Keratinocyte (primary cell): Measurements from ENCODE around the gene ITGAD. TPM values are rescaled to one million over a fixed set of nuclear protein-coding genes. Genes with fewer than 3 reads are reported as not detected.

ENCODE experiments used
- DNase-seq: peaks from one replicate; pipeline ENCODE4 v3.0.0-alpha.2; 2011; ENCODE audit warnings: low read depth, missing footprints, low spot score
- FAIRE-seq: peaks from 2 replicates; lab custom pipeline; 2011; peaks lifted over from hg19 to GRCh38; lab: Jason Lieb, UNC
- H2AFZ ChIP-seq: 2 replicates; pipeline ENCODE4 v1.6.0; 2012; ENCODE audit warnings: low read length, control low read depth, inconsistent platforms; ENCODE audit not compliant: control insufficient read depth
- H3K27ac ChIP-seq: 2 replicates; pipeline ENCODE4 v1.5.1; 2011; ENCODE audit warnings: low read length; ENCODE audit not compliant: control insufficient read depth, insufficient read depth
- H3K27me3 ChIP-seq: 3 replicates; pipeline ENCODE4 v1.6.0; 2011; ENCODE audit warnings: low read length; ENCODE audit not compliant: control insufficient read depth, insufficient read depth; ENCODE audit errors: extremely low read depth
- H3K36me3 ChIP-seq, 2 experiments: 2 replicates in 1 of 2; 3 replicates in 1 of 2; pipeline ENCODE4 v1.5.1; 2011; ENCODE audit warnings: low read length in 2 of 2, mild to moderate bottlenecking in 1 of 2; ENCODE audit not compliant: control insufficient read depth in 2 of 2, insufficient read depth in 2 of 2; ENCODE audit errors: extremely low read depth in 1 of 2
- H3K4me1 ChIP-seq: 3 replicates; pipeline ENCODE4 v1.5.1; 2011; ENCODE audit warnings: low read length; ENCODE audit not compliant: control insufficient read depth, insufficient read depth; ENCODE audit errors: extremely low read depth
- H3K4me2 ChIP-seq: 3 replicates; pipeline ENCODE4 v1.6.0; 2011; ENCODE audit warnings: low read depth, low read length; ENCODE audit not compliant: control insufficient read depth, insufficient read depth; ENCODE audit errors: extremely low read depth
- H3K4me3 ChIP-seq, 3 experiments: fragments of 200-600 bp in 1 of 3; sonication (generic) in 1 of 3; 2 replicates in 2 of 3; 3 replicates in 1 of 3; pipeline ENCODE4 v1.5.1; 2011 to 2016; ENCODE audit warnings: low read length in 3 of 3, mild to moderate bottlenecking in 3 of 3, control low read depth in 2 of 3, inconsistent platforms in 1 of 3, low read depth in 1 of 3, mixed read lengths in 1 of 3, mixed run types in 1 of 3, moderate library complexity in 1 of 3; ENCODE audit not compliant: control insufficient read depth in 2 of 3, insufficient read depth in 2 of 3; ENCODE audit errors: extremely low read depth in 1 of 3
- H3K79me2 ChIP-seq: 2 replicates; pipeline ENCODE4 v1.6.0; 2012; ENCODE audit warnings: low read length; ENCODE audit not compliant: control insufficient read depth, insufficient read depth
- H3K9ac ChIP-seq: 3 replicates; pipeline ENCODE4 v1.6.0; 2011; ENCODE audit warnings: low read length; ENCODE audit not compliant: control insufficient read depth, insufficient read depth; ENCODE audit errors: extremely low read depth
- H3K9me1 ChIP-seq: 3 replicates; pipeline ENCODE4 v1.6.0; 2011; ENCODE audit warnings: low read length; ENCODE audit not compliant: control insufficient read depth, insufficient read depth; ENCODE audit errors: extremely low read depth
- H3K9me3 ChIP-seq: 2 replicates; pipeline ENCODE4 v1.5.1; 2012; ENCODE audit warnings: low read depth, low read length; ENCODE audit not compliant: control insufficient read depth
- H4K20me1 ChIP-seq: 3 replicates; pipeline ENCODE4 v1.6.0; 2011; ENCODE audit warnings: low read length; ENCODE audit not compliant: control insufficient read depth, insufficient read depth; ENCODE audit errors: extremely low read depth
- EZH2 ChIP-seq: IDR thresholded peaks from one replicate; pipeline ENCODE4 v1.6.1; 2012; ENCODE audit warnings: inconsistent platforms, mild to moderate bottlenecking, low read length, moderate library complexity
- dilution Hi-C: fragments of 300-500 bp; cut with MboI; formaldehyde crosslinking; loops from one replicate; pipeline ENCODE4 v1.7.0; 2020; ENCODE audit warnings: low sequenced_read_pairs; ENCODE audit not compliant: extremely low pct_ligation_motif_present
- polyA plus RNA-seq, 5 experiments: library from polyadenylated mRNA; depleted of rRNA in 3 of 5; stranded (reverse) in 3 of 5; stranded (forward) in 1 of 5; unstranded in 1 of 5; fragments of >200 nt; gene quantifications; 1 replicate in 1 of 5; 2 replicates in 3 of 5; 3 replicates in 1 of 5; pipeline versions ENCODE4 v1.2.1 to v1.2.3, GENCODE V29; 2011 to 2012; ENCODE audit warnings: missing spikeins in 2 of 5, low read depth in 1 of 5, low replicate concordance in 1 of 5
- TF ChIP-seq, protein P1 (sequence below), 3 experiments: IDR thresholded peaks in 1 of 3; conservative IDR thresholded peaks in 1 of 3; optimal IDR thresholded peaks in 1 of 3; 2 replicates in 2 of 3; 3 replicates in 1 of 3; pipeline versions ENCODE3 to v1.5.1; 2011; ENCODE audit warnings: low read length in 3 of 3, mild to moderate bottlenecking in 3 of 3, moderate library complexity in 2 of 3, control low read depth in 1 of 3, inconsistent platforms in 1 of 3; ENCODE audit not compliant: insufficient read depth in 2 of 3; ENCODE audit errors: extremely low read depth in 1 of 3

The ITGAD gene
- polyA plus RNA-seq, 1 donor (not counting 4 experiments of a cell fraction or from before 2014, with no cell fraction given): not detected

DNA sequence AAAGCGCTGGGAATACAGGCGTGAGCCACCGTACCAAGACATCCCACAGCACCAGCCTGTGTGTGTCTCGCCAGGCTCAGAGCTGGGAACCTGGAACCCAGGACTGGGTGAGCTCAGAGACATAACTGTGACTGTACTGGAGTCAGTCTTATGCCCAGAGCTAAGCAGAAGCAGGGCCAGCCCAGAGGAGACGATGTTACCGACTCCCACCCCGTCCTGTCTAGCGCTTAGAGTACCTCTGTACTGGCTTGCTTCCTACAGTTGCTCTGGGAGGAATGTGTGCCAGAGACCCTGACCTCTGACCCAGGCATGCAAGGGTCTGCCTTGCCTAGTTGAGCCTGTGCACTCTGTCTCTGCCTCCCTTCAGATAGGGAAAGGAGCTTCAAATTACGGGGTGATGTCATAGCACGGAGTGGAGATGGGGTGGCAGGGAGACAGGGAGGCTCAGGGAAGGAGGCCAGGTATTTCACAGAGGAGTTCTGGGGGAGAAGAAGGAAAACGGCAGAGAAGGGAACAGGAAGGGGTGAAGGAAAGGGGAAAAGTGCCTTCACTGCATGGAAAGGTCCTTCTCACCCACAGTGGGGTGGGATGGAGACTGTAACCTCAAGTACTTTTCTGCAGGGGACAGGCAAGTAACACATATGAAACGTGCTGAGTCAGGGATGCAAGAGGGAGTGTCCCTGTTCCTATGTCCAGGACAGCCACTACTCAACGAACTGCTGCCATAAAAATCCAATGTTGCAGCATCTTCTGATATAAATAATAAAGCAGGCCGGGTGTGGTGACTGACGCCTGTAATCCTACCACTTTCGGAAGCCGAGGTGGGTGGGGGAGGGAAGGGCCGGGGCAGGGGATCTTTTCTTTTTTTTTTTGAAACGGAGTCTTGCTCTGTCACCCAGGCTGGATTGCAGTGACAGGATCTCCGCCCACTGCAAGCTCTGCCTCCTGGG, 60.4 kb downstream of the ITGAD start:
- Histone ChIP-seq H2AFZ (no peak overlapping the region), H3K9ac (peak overlapping the region; percentile 67), H3K27me3 (no peaks in the 10 kb centered on the region), H3K4me2 (peak overlapping the region; percentile 80), H3K27ac (peak overlapping the region; percentile 95), H3K4me3 (peak overlapping the region in 1 of 3 experiments; percentile 38), H4K20me1 (peaks cover 9% of the 10 kb centered on the region), H3K9me1 (peaks cover 6% of the 10 kb centered on the region), H3K9me3 (no peaks in the 10 kb centered on the region), H3K79me2 (peaks cover 35% of the 10 kb centered on the region), H3K36me3 (peaks cover 0 to 15% of the 10 kb centered on the region in 2 experiments), H3K4me1 (peaks cover 64% of the 10 kb centered on the region)
- DNase-seq (no peak), FAIRE-seq (no peak)
- TF ChIP-seq, protein P1, sequence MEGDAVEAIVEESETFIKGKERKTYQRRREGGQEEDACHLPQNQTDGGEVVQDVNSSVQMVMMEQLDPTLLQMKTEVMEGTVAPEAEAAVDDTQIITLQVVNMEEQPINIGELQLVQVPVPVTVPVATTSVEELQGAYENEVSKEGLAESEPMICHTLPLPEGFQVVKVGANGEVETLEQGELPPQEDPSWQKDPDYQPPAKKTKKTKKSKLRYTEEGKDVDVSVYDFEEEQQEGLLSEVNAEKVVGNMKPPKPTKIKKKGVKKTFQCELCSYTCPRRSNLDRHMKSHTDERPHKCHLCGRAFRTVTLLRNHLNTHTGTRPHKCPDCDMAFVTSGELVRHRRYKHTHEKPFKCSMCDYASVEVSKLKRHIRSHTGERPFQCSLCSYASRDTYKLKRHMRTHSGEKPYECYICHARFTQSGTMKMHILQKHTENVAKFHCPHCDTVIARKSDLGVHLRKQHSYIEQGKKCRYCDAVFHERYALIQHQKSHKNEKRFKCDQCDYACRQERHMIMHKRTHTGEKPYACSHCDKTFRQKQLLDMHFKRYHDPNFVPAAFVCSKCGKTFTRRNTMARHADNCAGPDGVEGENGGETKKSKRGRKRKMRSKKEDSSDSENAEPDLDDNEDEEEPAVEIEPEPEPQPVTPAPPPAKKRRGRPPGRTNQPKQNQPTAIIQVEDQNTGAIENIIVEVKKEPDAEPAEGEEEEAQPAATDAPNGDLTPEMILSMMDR (optimal IDR thresholded peaks at IDR 0.05 in 1 of 3, IDR thresholded peaks at IDR 0.05 in 1 of 3, conservative IDR thresholded peaks at IDR 0.05 in 1 of 3; ENCODE audit: extremely low read depth in 1 of 3, insufficient read depth in 2 of 3, low read length in 3 of 3): peak in 2 of 3 experiments; percentile 6 to 14
- TF ChIP-seq EZH2: no peak
- dilution Hi-C loops: no loop called here

DNA sequence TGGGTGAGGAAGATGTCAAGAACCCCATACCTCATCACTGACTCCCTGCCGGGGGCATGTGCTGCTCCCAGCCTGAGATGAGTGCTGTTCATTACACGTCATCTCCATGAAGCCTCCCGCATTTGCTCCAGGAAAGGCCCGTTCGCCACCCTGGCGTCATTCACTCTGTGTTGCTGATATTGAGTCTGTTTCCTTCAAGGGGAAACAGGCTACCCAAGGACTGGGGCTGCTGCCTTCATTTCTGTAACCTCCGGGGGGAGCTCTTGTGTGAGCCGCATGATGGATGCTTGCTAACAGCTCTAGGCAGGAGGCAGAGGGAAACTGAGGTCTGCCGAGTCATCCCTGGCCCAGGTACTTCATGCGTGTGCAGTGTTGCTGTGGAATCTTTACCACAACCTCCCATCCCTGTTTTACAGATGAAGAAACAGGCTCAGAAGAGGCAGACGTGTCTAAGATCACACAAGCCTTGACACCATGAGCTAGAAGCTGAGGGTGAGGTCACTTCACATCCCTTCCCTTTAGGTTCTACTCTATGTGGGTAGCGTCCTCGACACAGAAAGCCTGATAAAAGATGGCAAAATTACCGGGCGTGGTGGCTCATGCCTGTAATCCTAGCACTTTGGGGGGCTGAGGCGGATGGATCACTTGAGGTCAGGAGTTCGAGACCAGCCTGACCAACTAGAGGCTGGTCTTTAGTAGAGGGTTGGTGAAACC, 62.6 kb downstream of the ITGAD start:
- TF ChIP-seq, protein P1 (optimal IDR thresholded peaks at IDR 0.05 in 1 of 3, IDR thresholded peaks at IDR 0.05 in 1 of 3, conservative IDR thresholded peaks at IDR 0.05 in 1 of 3; ENCODE audit: extremely low read depth in 1 of 3, insufficient read depth in 2 of 3, low read length in 3 of 3): peak; percentile 25 to 52 (median 45)
- TF ChIP-seq EZH2: no peak
- H3K9me3 ChIP-seq: no peaks in the 10 kb centered on the region
- no peak overlapping the region for H3K4me2 ChIP-seq
- FAIRE-seq (no peak), DNase-seq (no peak)
- no peak overlapping the region for H3K27ac ChIP-seq
- H3K36me3 ChIP-seq: peaks cover 0 to 15% of the 10 kb centered on the region in 2 experiments
- peaks cover 71% of the 10 kb centered on the region for H3K4me1 ChIP-seq
- H3K79me2 ChIP-seq: peaks cover 40% of the 10 kb centered on the region
- H3K4me3 ChIP-seq: no peak overlapping the region
- H2AFZ ChIP-seq: no peak overlapping the region
- H3K9ac ChIP-seq: no peak overlapping the region
- dilution Hi-C loops: no loop called here
- H3K9me1 ChIP-seq: peaks cover 6% of the 10 kb centered on the region
- H3K27me3 ChIP-seq: no peaks in the 10 kb centered on the region
- peaks cover 9% of the 10 kb centered on the region for H4K20me1 ChIP-seq
